OCI-LY7 (cell line): ENCODE measurements around the gene ANKS1B. TPM values are rescaled to one million over a fixed set of nuclear protein-coding genes. Genes with fewer than 3 reads are reported as not detected.

Source experiments
- BruUV-seq: library from RNA; stranded (reverse); fragments of 400-500 nt; replicated peaks from 2 replicates; lab custom pipeline; 2021; lab: Mats Ljungman, UMichigan
- CTCF ChIA-PET: fragments of 300-600 bp; sonication (Branson Sonifier 250); formaldehyde crosslinking; loops from one replicate; lab custom pipeline; 2022; ENCODE audit warnings: antibody characterized with exemption; ENCODE audit not compliant: unreplicated experiment; lab: Charles Lee
- POLR2A ChIA-PET: fragments of 300-600 bp; sonication (Branson Sonifier 250); formaldehyde crosslinking; loops from one replicate; lab custom pipeline; 2022; ENCODE audit warnings: antibody characterized with exemption; lab: Charles Lee
- DNase-seq: peaks from one replicate; pipeline ENCODE4 v3.0.0-alpha.2; 2015; ENCODE audit warnings: low spot score
- H2AFZ ChIP-seq: fragments of 200-600 bp; sonication (generic), shearing (Covaris generic); 2 replicates; pipeline ENCODE4 v1.6.1; 2014; ENCODE audit warnings: mild to moderate bottlenecking, antibody characterized with exemption, low read length, moderate library complexity
- H3K27ac ChIP-seq: fragments of 200-600 bp; sonication (generic); 2 replicates; pipeline ENCODE4 v1.5.1; 2014; ENCODE audit warnings: mixed run types, low read depth, mild to moderate bottlenecking, moderate library complexity, low read length, inconsistent platforms; ENCODE audit not compliant: poor library complexity, severe bottlenecking
- H3K36me3 ChIP-seq: fragments of 200-600 bp; sonication (generic); 2 replicates; pipeline ENCODE4 v1.6.1; 2014; ENCODE audit warnings: mild to moderate bottlenecking, antibody characterized with exemption, low read length, moderate library complexity, mixed read lengths; ENCODE audit not compliant: insufficient read depth
- H3K4me1 ChIP-seq: fragments of 200-600 bp; sonication (generic); 2 replicates; pipeline ENCODE4 v1.5.1; 2014; ENCODE audit warnings: mild to moderate bottlenecking, low read length; ENCODE audit not compliant: insufficient read depth, poor library complexity, severe bottlenecking
- H3K4me2 ChIP-seq: fragments of 200-600 bp; sonication (generic); 2 replicates; pipeline ENCODE4 v1.6.1; 2014; ENCODE audit warnings: mild to moderate bottlenecking, low read length
- H3K4me3 ChIP-seq: fragments of 200-600 bp; sonication (generic); 2 replicates; pipeline ENCODE4 v1.5.1; 2014; ENCODE audit warnings: mild to moderate bottlenecking, low read depth, low read length; ENCODE audit not compliant: poor library complexity, severe bottlenecking
- H3K79me2 ChIP-seq: fragments of 200-600 bp; sonication (generic); 2 replicates; pipeline ENCODE4 v1.6.1; 2016; ENCODE audit warnings: low read depth, mild to moderate bottlenecking, low read length, moderate library complexity, mixed read lengths; ENCODE audit not compliant: insufficient read depth
- H3K9me2 ChIP-seq: fragments of 200-600 bp; sonication (generic); 2 replicates; pipeline ENCODE4 v1.6.1; 2016; ENCODE audit warnings: mild to moderate bottlenecking, low read length, mixed read lengths; ENCODE audit not compliant: insufficient read depth
- H3K9me3 ChIP-seq: fragments of 200-600 bp; sonication (generic); 2 replicates; pipeline ENCODE4 v1.6.1; 2014; ENCODE audit warnings: mild to moderate bottlenecking, mixed run types, low read length, mixed read lengths
- H4K20me1 ChIP-seq: fragments of 200-600 bp; sonication (generic); 2 replicates; pipeline ENCODE4 v1.6.1; 2014; ENCODE audit warnings: mild to moderate bottlenecking, antibody characterized with exemption, low read length, moderate library complexity, mixed read lengths; ENCODE audit not compliant: insufficient read depth
- CTCF ChIP-seq: fragments of 200-600 bp; sonication (generic); conservative IDR thresholded peaks from 2 replicates; pipeline ENCODE4 v1.5.1; 2014; ENCODE audit warnings: mild to moderate bottlenecking, antibody characterized with exemption, low read length, moderate library complexity, mixed read lengths
- EZH2phosphoT487 ChIP-seq: fragments of 200-600 bp; sonication (generic); IDR thresholded peaks from 2 replicates; pipeline ENCODE4 v1.6.1; 2018; ENCODE audit warnings: low read depth, borderline replicate concordance, mild to moderate bottlenecking, mixed run types, antibody characterized with exemption, low read length, moderate library complexity, mixed read lengths
- intact Hi-C: fragments of 100-400 bp; cut with micrococcal nuclease; formaldehyde crosslinking; loops from one replicate; pipeline ENCODE4 v1.10.0; 2022; ENCODE audit not compliant: unreplicated experiment
- total RNA-seq, 2 experiments: library from RNA; depleted of rRNA in 1 of 2; stranded (reverse); fragments of >200 nt in 1 of 2; shearing (Covaris generic) in 1 of 2; gene quantifications; 2 replicates each; pipeline ENCODE4 v1.2.3, GENCODE V29; 2014 to 2022

The ANKS1B gene
- total RNA-seq, 2 experiments from 2014 or later, result 2.9 to 6.0 TPM

- no peak for DNase-seq
- no peak overlapping the region for H3K4me3 ChIP-seq
- peaks cover 15% of the 10 kb centered on the region; the same call in 1 of the 2 replicates for H3K9me3 ChIP-seq
- CTCF ChIA-PET, result no interaction called here
- no peak overlapping the region for H3K27ac ChIP-seq
- no peaks in the 10 kb centered on the region; the same call in 1 of the 2 replicates for H3K36me3 ChIP-seq
- no peaks in the 10 kb centered on the region for H3K9me2 ChIP-seq
- H2AFZ ChIP-seq, result no peak overlapping the region
- POLR2A ChIA-PET, result no interaction called here
- no peaks in the 10 kb centered on the region for H3K79me2 ChIP-seq
- no peaks in the 10 kb centered on the region for H4K20me1 ChIP-seq
- intact Hi-C loops, result no loop called here
- no TSS peak for BruUV-seq
- H3K4me1 ChIP-seq, result no peaks in the 10 kb centered on the region
- H3K4me2 ChIP-seq, result no peak overlapping the region
- TF ChIP-seq EZH2phosphoT487, result no peak
- no peak for TF ChIP-seq CTCF
Observed at GRCh38 chr12:99513066-99513465, 471.7 kb downstream of the ANKS1B start.

- H3K36me3 ChIP-seq, result no peaks in the 10 kb centered on the region; the same call in 1 of the 2 replicates
- H3K9me3 ChIP-seq, result peaks cover 8% of the 10 kb centered on the region; the same call in 1 of the 2 replicates
- H3K4me1 ChIP-seq, result no peaks in the 10 kb centered on the region
- H3K4me3 ChIP-seq, result no peak overlapping the region
- H3K79me2 ChIP-seq, result no peaks in the 10 kb centered on the region
- POLR2A ChIA-PET, result no interaction called here
- intact Hi-C loops, result no loop called here
- no peak for DNase-seq
- no peak for TF ChIP-seq CTCF
- H4K20me1 ChIP-seq, result no peaks in the 10 kb centered on the region
- peak overlapping the region; percentile 25; the same call in 1 of the 2 replicates for H2AFZ ChIP-seq
- CTCF ChIA-PET, result no interaction called here
- no peak overlapping the region for H3K27ac ChIP-seq
- BruUV-seq, result no TSS peak
- no peak overlapping the region for H3K4me2 ChIP-seq
- no peaks in the 10 kb centered on the region for H3K9me2 ChIP-seq
Observed at GRCh38 chr12:99505805-99506204, 478.9 kb downstream of the ANKS1B start.

- Histone ChIP-seq H3K4me3 (no peak overlapping the region), H3K4me2 (no peak overlapping the region), H3K4me1 (peaks cover 4% of the 10 kb centered on the region), H3K27ac (no peak overlapping the region), H3K36me3 (no peaks in the 10 kb centered on the region; the same call in 1 of the 2 replicates), H3K79me2 (no peaks in the 10 kb centered on the region), H3K9me2 (no peaks in the 10 kb centered on the region), H3K9me3 (peaks cover 7% of the 10 kb centered on the region; the same call in 1 of the 2 replicates), H4K20me1 (no peaks in the 10 kb centered on the region), H2AFZ (no peak overlapping the region)
- DNase-seq, result no peak
- no TSS peak for BruUV-seq
- TF ChIP-seq CTCF (no peak), EZH2phosphoT487 (no peak)
- CTCF ChIA-PET, result no interaction called here
- intact Hi-C loops, result no loop called here
- POLR2A ChIA-PET, result no interaction called here
Observed at GRCh38 chr12:99498756-99499155, 486.0 kb downstream of the ANKS1B start.
